SJSA1 (cell line): ENCODE measurements around the gene DPP8. TPM values are rescaled to one million over a fixed set of nuclear protein-coding genes. Genes with fewer than 3 reads are reported as not detected.

Experiments used
- DNase-seq, 2 experiments: peaks; one replicate each; pipeline ENCODE4 v3.0.0-alpha.2; 2015 to 2020; ENCODE audit warnings: low spot score in 2 of 2, low read depth in 1 of 2
- H3K27ac ChIP-seq: fragments of 250-450 bp; sonication (Bioruptor Pico); 2 replicates; pipeline ENCODE4 v1.5.1; 2020; ENCODE audit warnings: mild to moderate bottlenecking, moderate library complexity
- H3K27me3 ChIP-seq: fragments of 250-450 bp; sonication (Bioruptor Pico); replicated peaks from 2 replicates; pipeline ENCODE4 v1.5.1; 2020; ENCODE audit warnings: mild to moderate bottlenecking, moderate library complexity
- H3K36me3 ChIP-seq: fragments of 250-450 bp; sonication (Bioruptor Pico); 2 replicates; pipeline ENCODE4 v1.5.1; 2020; ENCODE audit warnings: mild to moderate bottlenecking
- H3K4me1 ChIP-seq: fragments of 250-450 bp; sonication (Bioruptor Pico); replicated peaks from 2 replicates; pipeline ENCODE4 v1.6.1; 2021; ENCODE audit warnings: mild to moderate bottlenecking
- H3K4me3 ChIP-seq: fragments of 250-450 bp; sonication (Bioruptor Pico); 2 replicates; pipeline ENCODE4 v1.5.1; 2020; ENCODE audit warnings: mild to moderate bottlenecking
- H3K9me3 ChIP-seq: fragments of 250-450 bp; sonication (Bioruptor Pico); replicated peaks from 2 replicates; pipeline ENCODE4 v1.5.1; 2020; ENCODE audit warnings: mild to moderate bottlenecking
- total RNA-seq: library from RNA; depleted of rRNA; stranded (reverse); fragments of >200 nt; shearing (Covaris generic); gene quantifications from 2 replicates; pipeline ENCODE4 v1.2.3, GENCODE V29; 2014

Gene DPP8
- total RNA-seq, 1 experiment from 2014 or later: 40.4 TPM

DNA sequence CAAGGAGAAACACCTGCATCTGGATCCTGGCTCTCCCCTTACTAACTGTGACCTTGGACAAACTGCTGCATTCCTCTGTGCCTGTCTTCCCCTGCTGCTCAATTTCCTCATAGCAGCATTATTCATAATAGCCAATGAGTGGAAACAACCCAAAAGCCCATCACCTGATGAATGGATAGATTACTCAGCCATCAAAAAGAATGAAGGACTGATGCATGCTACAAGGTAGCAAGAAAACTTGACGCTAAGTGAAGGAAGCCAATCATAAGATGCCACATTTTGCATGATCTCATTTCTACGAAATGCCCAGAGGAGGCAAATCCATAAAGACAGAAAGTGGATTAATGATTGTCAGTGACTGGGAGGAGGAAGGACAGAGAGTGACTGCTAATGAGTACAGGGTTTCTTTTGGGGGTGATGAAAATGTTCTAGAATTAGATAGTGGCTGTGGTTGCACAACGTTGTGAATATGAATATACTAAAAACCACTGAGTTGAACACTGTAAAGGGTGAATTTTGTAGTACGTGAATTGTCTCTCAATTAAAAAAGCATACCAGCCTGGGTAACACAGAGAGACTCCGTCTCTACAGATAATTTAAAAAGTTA lies 105.9 kb downstream of the DPP8 start:
- Histone ChIP-seq H3K4me1 (peaks cover 47% of the 10 kb centered on the region), H3K27ac (no peak overlapping the region), H3K36me3 (no peaks in the 10 kb centered on the region), H3K4me3 (no peak overlapping the region), H3K27me3 (no peaks in the 10 kb centered on the region), H3K9me3 (no peaks in the 10 kb centered on the region)
- DNase-seq: no peak

DNA sequence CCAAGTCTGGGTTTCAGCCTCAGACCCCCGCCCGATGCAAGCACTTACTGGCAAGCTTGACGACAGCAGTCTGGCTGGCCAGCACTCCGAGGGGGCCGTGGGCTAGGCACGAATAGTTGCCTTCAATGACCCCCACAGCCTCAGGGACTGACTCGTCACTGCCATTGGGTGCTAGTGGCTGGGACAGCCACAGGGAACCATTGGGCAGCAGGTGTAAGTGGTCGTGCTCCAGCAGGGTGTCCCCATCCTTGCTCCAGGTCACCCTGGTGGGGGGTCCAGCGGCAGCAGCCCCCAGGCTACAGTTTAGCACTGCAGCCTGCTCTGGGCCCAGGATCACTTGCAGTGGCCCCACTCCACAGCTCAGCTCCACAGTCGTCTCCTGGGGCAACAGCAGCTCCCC lies 106.5 kb downstream of the DPP8 start:
- no peaks in the 10 kb centered on the region for H3K27me3 ChIP-seq
- no peak overlapping the region for H3K4me3 ChIP-seq
- peaks cover 47% of the 10 kb centered on the region for H3K4me1 ChIP-seq
- DNase-seq: no peak
- H3K27ac ChIP-seq: no peak overlapping the region
- H3K9me3 ChIP-seq: no peaks in the 10 kb centered on the region
- H3K36me3 ChIP-seq: no peaks in the 10 kb centered on the region

- peaks cover 40% of the 10 kb centered on the region for H3K4me1 ChIP-seq
- no peaks in the 10 kb centered on the region for H3K36me3 ChIP-seq
- H3K27ac ChIP-seq: no peak overlapping the region
- H3K4me3 ChIP-seq: no peak overlapping the region
- H3K9me3 ChIP-seq: no peaks in the 10 kb centered on the region
- DNase-seq: no peak
- H3K27me3 ChIP-seq: no peaks in the 10 kb centered on the region
Observed at GRCh38 chr15:65410036-65410435, 107.5 kb downstream of the DPP8 start.

- peak; percentile 57 to 74 for DNase-seq
- Histone ChIP-seq H3K4me3 (no peak overlapping the region), H3K27ac (peak overlapping the region; percentile 69)
Observed at GRCh38 chr15:65409036-65409631, 108.4 kb downstream of the DPP8 start.

GRCh38 chr15:65408324-65409035 lies 109.0 kb downstream of the DPP8 start:
- Histone ChIP-seq H3K27me3 (no peaks in the 10 kb centered on the region), H3K9me3 (no peaks in the 10 kb centered on the region), H3K27ac (peak overlapping the region; percentile 69; the same call in 1 of the 2 replicates), H3K4me1 (peaks cover 24% of the 10 kb centered on the region), H3K4me3 (no peak overlapping the region), H3K36me3 (no peaks in the 10 kb centered on the region)
- no peak for DNase-seq

More at GRCh38 chr15:65409036-65409631, 108.4 kb downstream of the DPP8 start:
- peaks cover 31% of the 10 kb centered on the region for H3K4me1 ChIP-seq
- H3K9me3 ChIP-seq: no peaks in the 10 kb centered on the region
- no peaks in the 10 kb centered on the region for H3K27me3 ChIP-seq
- no peaks in the 10 kb centered on the region for H3K36me3 ChIP-seq

GRCh38 chr15:65406424-65407000 lies 111.0 kb downstream of the DPP8 start:
- no peak overlapping the region for H3K27ac ChIP-seq
- no peaks in the 10 kb centered on the region for H3K36me3 ChIP-seq
- H3K9me3 ChIP-seq: no peaks in the 10 kb centered on the region
- no peak for DNase-seq
- H3K4me1 ChIP-seq: peaks cover 18% of the 10 kb centered on the region
- no peaks in the 10 kb centered on the region for H3K27me3 ChIP-seq
- no peak overlapping the region for H3K4me3 ChIP-seq

DNA sequence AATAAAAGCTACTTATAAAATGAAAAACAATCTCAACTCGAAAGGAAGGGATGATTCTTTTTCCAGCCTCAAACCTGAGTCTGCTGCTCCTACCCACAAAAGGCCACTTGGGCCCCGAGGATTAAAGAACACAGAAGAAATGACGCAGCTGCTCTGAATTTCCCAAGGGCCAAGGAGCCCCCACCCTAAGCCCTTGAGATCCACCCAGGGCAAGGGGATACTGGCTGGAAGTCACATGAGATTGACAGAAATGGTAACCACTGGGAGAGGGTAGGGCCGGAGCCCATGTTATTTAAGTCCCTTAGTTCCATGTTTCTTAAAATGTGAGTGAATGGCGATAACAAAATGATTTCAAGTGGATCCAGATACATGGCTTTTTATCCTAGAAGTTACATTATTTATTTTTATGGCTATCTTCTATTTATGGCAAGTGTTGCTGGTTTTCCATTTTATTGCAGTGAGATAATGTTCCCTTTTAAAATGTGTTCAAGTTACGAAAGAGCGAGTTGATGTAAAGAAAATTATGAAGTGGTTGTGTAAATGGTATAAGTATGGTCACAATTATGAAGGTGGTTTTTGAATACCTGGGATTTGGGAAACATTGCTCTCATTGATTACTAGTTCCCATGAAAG lies 111.6 kb downstream of the DPP8 start:
- H3K4me1 ChIP-seq: peaks cover 22% of the 10 kb centered on the region
- H3K27me3 ChIP-seq: no peaks in the 10 kb centered on the region
- H3K36me3 ChIP-seq: no peaks in the 10 kb centered on the region
- H3K9me3 ChIP-seq: no peaks in the 10 kb centered on the region
- H3K4me3 ChIP-seq: no peak overlapping the region
- no peak overlapping the region for H3K27ac ChIP-seq
- DNase-seq: no peak

DNA sequence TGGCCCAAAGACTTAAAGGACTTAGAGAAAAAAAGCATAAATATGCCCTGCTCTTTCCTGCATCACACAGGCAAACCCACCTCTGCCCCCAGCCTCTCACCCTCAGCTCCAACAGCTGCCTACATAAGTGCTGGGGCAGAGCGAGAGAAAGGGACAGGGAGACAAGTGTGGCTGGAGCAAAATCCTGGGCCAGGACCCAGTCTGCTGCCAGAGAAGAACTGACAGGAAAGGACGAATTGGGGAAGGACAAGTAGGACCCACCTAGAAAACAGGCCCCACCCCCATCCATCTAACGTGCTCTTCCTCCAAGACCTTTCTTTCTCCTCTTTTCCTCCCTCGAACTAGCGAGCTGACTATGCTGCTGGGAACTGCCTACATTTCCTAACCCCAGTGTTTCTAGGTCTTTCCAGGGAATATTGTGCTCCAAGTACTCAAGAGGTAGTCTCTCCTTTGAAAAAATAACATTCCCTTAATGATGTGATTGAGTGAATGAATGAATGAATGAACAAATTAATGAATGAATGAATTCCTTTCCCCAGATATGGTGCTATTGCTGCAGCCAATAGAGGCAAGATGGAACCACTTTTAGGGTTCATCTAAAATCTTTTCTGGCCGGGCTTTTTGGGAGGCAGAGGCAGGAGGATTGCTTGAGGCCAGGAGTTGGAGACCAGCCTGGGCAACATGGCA lies 113.2 kb downstream of the DPP8 start:
- H3K9me3 ChIP-seq: no peaks in the 10 kb centered on the region
- peaks cover 19% of the 10 kb centered on the region for H3K4me1 ChIP-seq
- H3K27me3 ChIP-seq: no peaks in the 10 kb centered on the region
- no peak overlapping the region for H3K4me3 ChIP-seq
- H3K36me3 ChIP-seq: no peaks in the 10 kb centered on the region
- no peak overlapping the region for H3K27ac ChIP-seq
- no peak for DNase-seq

- peaks cover 5% of the 10 kb centered on the region; the same call in 1 of the 2 replicates for H3K4me1 ChIP-seq
- no peak for DNase-seq
- no peak overlapping the region for H3K27ac ChIP-seq
- no peaks in the 10 kb centered on the region for H3K9me3 ChIP-seq
- no peaks in the 10 kb centered on the region for H3K27me3 ChIP-seq
- no peak overlapping the region for H3K4me3 ChIP-seq
- no peaks in the 10 kb centered on the region for H3K36me3 ChIP-seq
Observed at GRCh38 chr15:65402961-65403360, 114.5 kb downstream of the DPP8 start.

GRCh38 chr15:65401611-65402240 lies 115.8 kb downstream of the DPP8 start:
- H3K4me3 ChIP-seq: no peak overlapping the region

GRCh38 chr15:65400760-65401610 lies 116.5 kb downstream of the DPP8 start:
- Histone ChIP-seq H3K27me3 (no peaks in the 10 kb centered on the region), H3K4me1 (0 out of 2 replicates have a peak, but pooled peaks cover 5% of the 10 kb centered on the region), H3K9me3 (no peaks in the 10 kb centered on the region), H3K4me3 (no peak overlapping the region), H3K36me3 (no peaks in the 10 kb centered on the region), H3K27ac (no peak overlapping the region)
- peak; percentile 40 to 73 for DNase-seq

More at GRCh38 chr15:65401611-65402240, 115.8 kb downstream of the DPP8 start:
- Histone ChIP-seq H3K9me3 (no peaks in the 10 kb centered on the region), H3K36me3 (no peaks in the 10 kb centered on the region), H3K27me3 (no peaks in the 10 kb centered on the region), H3K4me1 (0 out of 2 replicates have a peak, but pooled peaks cover 5% of the 10 kb centered on the region), H3K27ac (no peak overlapping the region)
- DNase-seq: no peak

DNA sequence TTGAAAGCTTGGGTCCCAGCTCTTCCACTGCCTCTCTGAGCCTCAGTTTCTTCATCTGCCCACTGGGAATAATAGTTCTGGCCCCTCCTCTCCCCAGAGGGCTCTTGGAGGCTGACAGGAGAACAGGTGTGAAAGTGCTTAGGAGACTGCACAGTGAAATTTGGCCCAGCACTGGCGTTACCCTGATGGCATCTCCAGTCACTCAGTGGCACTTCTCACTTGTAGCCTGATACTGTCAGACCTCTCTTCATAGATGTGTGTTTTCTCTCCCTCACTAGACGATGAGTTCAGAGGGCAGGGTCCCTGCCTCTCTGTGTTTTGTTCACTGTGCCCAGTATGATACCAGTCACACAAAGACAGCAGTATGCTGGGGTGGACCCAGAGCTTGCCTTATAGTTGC lies 117.5 kb downstream of the DPP8 start:
- DNase-seq: no peak
- Histone ChIP-seq H3K4me3 (no peak overlapping the region), H3K27ac (no peak overlapping the region), H3K36me3 (no peaks in the 10 kb centered on the region), H3K27me3 (no peaks in the 10 kb centered on the region), H3K4me1 (0 out of 2 replicates have a peak, but pooled peaks cover 5% of the 10 kb centered on the region), H3K9me3 (no peaks in the 10 kb centered on the region)
